Adipose tissue (tissue), 3 donors: ENCODE data around the gene PPP2R2C. TPM values are rescaled to one million over a fixed set of nuclear protein-coding genes. Genes with fewer than 3 reads are reported as not detected.

ENCODE experiments used
- H3K27ac ChIP-seq: one replicate; pipeline ENCODE4 v1.5.1; 2013; ENCODE audit warnings: low read depth, low read length
- WGBS, 3 donors: extraction: QIAGEN DNeasy Blood & Tissue Kit; methylation state at CpG; one replicate each; pipeline ENCODE4 v1.1.7; 2013; 5-methylcytosine and 5-hydroxymethylcytosine counted together
- polyA plus RNA-seq, 3 donors: library from polyadenylated mRNA; stranded (reverse); fragments of 200-250 nt; gene quantifications; one replicate each; pipeline ENCODE4 v1.2.3, GENCODE V29; 2013
- donor health status: healthy with polysubstance abuse.
- donor health status: Bipolar disorder and iron deficiency.
- donor health status: healthy.

Gene PPP2R2C
- polyA plus RNA-seq, 3 donors, result 0.09 to 0.34 (median 0.32) TPM

DNA sequence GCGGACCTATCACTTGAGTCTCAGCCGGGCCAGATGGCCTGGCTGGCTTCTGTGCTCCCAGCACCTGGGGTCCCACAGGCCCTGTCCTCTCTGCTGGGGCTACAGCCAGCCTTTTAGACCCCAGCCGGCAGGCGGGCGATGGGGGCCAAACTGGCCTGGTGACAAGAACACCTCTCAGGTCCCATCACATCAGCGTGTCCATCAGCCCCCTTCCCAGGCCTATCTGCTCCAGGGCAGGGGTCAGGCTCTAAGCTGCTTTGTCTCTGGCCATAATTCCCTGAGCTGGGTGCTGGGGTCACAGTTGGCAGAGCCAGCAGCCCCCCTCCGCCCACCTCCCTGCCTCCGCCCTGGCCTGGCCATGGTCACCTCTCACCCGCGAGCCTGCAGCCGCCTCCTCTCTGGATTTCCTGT, 77.7 kb downstream of the PPP2R2C start:
- WGBS, 3 donors, result 86 to 91% (median 88%) methylated on average over 9 to 11 of the region's 11 CpGs

GRCh38 chr4:6393544-6394475, 78.6 kb downstream of the PPP2R2C start:
- H3K27ac ChIP-seq, result no peak overlapping the region
- 64 to 76% (median 71%) methylated on average over 16 of the region's 16 CpGs for WGBS, 3 donors

More for the DNA sequence above, 77.7 kb downstream of the PPP2R2C start:
- no peak overlapping the region for H3K27ac ChIP-seq

- H3K27ac ChIP-seq, result no peak overlapping the region
- 61 to 78% (median 69%) methylated on average over 6 of the region's 6 CpGs for whole genome bisulfite sequencing, 3 donors
These were observed 79.3 kb downstream of the PPP2R2C start for GRCh38 chr4:6393066-6393465.

DNA sequence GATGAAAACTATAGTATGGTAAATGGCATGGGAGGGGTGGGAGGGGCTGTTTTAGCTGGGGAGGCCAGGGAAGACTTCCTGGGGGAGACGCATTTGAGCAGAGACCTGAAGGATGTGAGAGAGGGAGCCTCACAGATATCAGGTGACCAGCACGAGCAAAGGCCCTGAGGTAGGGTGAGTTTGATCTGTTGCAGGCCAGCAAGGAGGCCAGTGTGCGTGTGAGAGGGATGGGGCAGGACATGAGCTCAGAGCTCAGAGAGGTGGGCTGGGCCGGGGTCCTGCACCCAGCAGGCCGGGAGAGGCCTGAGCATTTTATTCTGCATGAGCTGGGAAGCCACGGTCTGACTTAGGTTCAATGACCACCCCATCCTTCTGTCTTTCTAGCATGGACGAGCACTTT, 80.0 kb downstream of the PPP2R2C start:
- no peak overlapping the region for H3K27ac ChIP-seq
- 80 to 88% (median 86%) methylated on average over 7 of the region's 7 CpGs for WGBS, 3 donors

DNA sequence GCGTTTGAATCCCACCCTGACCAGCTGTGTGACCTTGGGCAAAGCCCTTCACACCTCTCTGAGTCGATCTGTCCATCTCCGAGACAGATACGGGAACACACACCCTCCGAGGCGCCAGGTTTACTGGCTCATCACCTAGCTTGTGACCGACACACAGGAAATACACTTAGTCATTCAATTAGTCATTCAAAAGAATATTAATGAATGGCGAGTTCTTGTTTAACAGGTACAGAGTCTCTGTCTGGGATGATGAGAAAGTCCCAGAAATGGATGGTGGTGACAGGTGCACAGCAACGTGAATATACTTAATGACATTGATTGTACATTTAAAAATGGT, 80.6 kb downstream of the PPP2R2C start:
- 64 to 79% (median 78%) methylated on average over 9 of the region's 9 CpGs for WGBS, 3 donors
- H3K27ac ChIP-seq, result no peak overlapping the region

- H3K27ac ChIP-seq, result no peak overlapping the region
- 50 to 68% (median 68%) methylated on average over 14 to 15 of the region's 15 CpGs for WGBS, 3 donors
These were observed 81.1 kb downstream of the PPP2R2C start for GRCh38 chr4:6391186-6391851.

- no peak overlapping the region for H3K27ac ChIP-seq
- 16 to 27% (median 26%) methylated on average over 18 of the region's 18 CpGs for WGBS, 3 donors
These were observed 82.1 kb downstream of the PPP2R2C start for GRCh38 chr4:6390356-6390755.

DNA sequence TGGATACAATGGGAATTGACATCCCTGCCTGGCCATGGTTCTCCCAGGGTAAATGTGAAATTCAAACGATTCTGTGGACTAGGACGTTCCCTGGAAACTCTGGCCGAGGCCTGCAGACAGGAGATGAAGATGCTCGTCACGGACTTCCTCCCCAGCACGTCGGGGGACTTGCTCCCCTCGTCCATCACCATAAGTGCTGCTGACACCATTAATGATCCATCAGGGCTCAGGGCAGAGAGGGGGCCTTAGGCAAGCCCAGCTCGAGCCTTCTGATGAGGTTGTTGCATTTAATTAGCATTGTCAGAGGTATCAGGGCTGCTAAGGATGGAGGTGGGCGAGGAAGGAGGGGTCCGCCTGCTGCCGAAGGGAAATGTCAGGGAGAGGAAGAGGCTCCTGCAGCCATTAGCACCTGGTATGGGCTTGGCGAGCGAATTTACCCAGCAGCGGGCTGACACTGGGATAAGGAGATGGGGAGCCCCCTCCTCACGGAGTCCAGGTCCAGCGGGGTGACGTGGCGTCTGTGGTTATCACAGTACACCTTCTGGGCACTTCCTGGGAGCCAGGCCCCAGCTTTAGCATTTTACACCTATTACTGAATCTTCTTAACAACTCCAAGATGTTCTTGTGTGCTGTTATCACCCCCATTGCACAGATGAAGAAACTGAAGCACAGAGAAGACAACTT, 83.1 kb downstream of the PPP2R2C start:
- H3K27ac ChIP-seq, result no peak overlapping the region
- 49 to 57% (median 56%) methylated on average over 19 of the region's 19 CpGs for WGBS, 3 donors

- no peak overlapping the region for H3K27ac ChIP-seq
- WGBS, 3 donors, result 50 to 65% (median 60%) methylated on average over 9 of the region's 9 CpGs
These were observed 83.7 kb downstream of the PPP2R2C start for GRCh38 chr4:6388713-6389112.

DNA sequence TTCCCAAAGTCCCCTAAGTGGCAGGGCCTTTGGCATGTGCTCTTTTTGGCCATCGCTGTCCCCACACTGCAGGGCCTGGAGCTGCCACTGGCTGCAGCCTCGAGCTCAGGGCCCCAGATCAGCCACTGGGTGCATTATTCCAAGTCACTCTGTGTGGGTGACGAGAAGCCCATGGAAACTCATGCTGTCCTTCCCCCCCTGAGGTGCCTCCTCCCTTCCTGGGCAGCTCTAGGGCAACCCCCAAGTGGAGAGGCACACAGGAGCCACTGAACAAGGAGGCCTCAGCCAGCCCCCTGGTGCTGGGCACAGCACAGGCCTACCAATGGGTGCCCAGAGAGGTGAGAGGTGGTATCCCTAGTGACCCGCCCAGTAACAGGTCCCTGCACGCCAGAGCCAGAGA, 84.5 kb downstream of the PPP2R2C start:
- no peak overlapping the region for H3K27ac ChIP-seq
- WGBS, 3 donors, result 74 to 85% (median 81%) methylated on average over 5 of the region's 5 CpGs

DNA sequence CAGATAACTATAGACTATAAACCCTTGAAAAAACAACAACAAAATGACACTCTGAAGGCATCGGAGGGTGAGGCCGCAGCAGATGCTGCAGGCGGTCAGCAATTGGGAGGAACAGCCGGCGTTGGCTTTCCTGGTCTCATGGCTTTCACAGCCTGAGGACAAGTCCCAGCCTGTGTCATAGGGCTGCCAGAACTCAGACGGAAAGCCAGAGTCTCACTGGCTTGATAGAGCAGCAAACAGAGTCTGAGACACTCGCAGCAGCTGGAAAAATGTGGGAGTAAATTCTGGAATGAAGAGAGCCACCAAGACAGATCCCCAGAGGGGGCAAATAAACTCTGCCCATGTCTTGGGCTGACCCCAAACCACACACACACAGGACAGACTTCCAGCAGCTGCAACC, 86.3 kb downstream of the PPP2R2C start:
- WGBS, 3 donors, result 56 to 65% (median 64%) methylated on average over 7 of the region's 7 CpGs
- no peak overlapping the region for H3K27ac ChIP-seq

DNA sequence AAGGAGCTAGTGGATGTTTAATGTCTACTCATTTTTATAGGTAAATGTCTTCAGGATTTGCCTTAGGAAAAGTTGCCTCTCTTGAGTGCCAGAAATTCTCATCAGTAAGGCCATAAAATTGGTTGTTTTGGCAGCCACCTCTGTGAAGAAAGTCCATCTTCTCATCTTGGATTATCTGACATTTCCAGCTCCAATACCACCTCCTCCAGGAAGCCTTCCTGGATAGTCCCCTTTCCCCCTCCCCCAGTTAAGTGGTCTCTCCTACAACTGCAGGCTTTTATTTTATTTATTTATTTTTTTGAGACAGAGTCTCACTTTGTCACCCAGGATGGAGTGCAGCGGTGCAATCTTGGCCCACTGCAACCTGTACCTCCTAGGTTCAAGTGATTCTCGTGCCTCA, 87.1 kb downstream of the PPP2R2C start:
- WGBS, 3 donors, result 89 to 94% (median 94%) methylated on average over 2 of the region's 2 CpGs
- no peak overlapping the region for H3K27ac ChIP-seq

GRCh38 chr4:6384541-6384940, 87.9 kb downstream of the PPP2R2C start:
- 68 to 89% (median 73%) methylated on average over 3 of the region's 3 CpGs for WGBS, 3 donors

GRCh38 chr4:6383929-6384328, 88.5 kb downstream of the PPP2R2C start:
- H3K27ac ChIP-seq, result no peak overlapping the region
- WGBS, 3 donors, result 68 to 75% (median 74%) methylated on average over 9 of the region's 9 CpGs

More at GRCh38 chr4:6384541-6384940, 87.9 kb downstream of the PPP2R2C start:
- H3K27ac ChIP-seq, result no peak overlapping the region

DNA sequence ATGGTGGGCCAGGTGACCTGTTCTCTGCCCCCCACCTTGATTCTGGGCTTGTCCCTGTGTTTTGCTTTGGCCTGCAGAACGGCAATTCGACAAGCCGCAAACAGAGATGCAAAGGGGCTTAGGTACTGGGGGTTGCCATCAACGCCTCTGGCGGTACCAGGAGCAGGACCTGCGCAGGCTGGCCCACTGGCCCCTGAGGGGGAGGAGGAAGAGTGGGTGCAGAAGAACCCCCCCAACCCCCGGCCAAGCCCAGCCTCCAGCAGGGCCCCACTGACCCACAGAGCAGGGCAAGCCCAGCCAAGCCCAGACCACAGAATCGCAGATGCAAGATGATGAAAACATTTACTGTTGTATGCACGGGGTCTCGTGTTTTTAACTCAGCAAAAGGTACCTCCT, 89.4 kb downstream of the PPP2R2C start:
- 65 to 79% (median 77%) methylated on average over 10 of the region's 10 CpGs for WGBS, 3 donors
- no peak overlapping the region for H3K27ac ChIP-seq

DNA sequence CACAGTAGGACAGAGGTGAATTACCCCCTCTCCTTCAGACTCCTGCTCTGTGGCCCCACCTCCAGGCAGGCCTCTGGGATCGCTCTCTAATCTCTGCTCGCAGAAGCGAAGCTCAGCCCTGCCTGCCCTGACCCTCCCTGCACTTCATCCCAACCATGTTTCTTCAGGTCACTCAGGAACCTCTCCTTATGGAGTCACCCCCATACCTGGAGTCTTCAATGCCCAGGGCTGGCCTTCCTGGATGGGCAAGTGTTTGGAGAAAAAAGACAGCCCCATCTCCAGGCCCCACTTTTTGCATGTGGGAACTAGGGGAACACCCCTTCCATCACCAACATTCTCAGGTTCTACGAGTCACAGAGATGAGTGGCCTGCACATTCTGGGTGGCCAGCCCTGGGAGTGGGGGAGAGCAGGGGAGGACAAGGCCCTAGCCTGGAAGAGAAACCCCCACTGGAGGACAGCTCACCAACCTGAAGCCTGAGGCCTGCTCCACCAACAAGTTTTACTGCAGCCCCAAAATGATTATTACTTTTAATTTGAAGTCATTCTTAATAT, 90.8 kb downstream of the PPP2R2C start:
- H3K27ac ChIP-seq, result no peak overlapping the region
- WGBS, 3 donors, result 86 to 88% (median 88%) methylated on average over 4 of the region's 4 CpGs

- H3K27ac ChIP-seq, result no peak overlapping the region
- WGBS, 3 donors, result 43 to 57% (median 49%) methylated on average over 20 to 21 of the region's 21 CpGs
These were observed 91.5 kb downstream of the PPP2R2C start for GRCh38 chr4:6380746-6381410.
